HG03159 (cell line): ENCODE results near the gene FAM131C.
"Not testable (repeated sequence)": the region's sequence is repeated elsewhere in the genome, so short reads cannot be mapped to it uniquely, and the experiment has no call there.

Source experiments
- ATAC-seq: cut with Tn5 transposase; IDR thresholded peaks from one replicate; pipeline ENCODE4 v1.9.1; 2021; ENCODE audit warnings: mild to moderate bottlenecking, moderate library complexity; ENCODE audit not compliant: unreplicated experiment

Gene FAM131C

DNA sequence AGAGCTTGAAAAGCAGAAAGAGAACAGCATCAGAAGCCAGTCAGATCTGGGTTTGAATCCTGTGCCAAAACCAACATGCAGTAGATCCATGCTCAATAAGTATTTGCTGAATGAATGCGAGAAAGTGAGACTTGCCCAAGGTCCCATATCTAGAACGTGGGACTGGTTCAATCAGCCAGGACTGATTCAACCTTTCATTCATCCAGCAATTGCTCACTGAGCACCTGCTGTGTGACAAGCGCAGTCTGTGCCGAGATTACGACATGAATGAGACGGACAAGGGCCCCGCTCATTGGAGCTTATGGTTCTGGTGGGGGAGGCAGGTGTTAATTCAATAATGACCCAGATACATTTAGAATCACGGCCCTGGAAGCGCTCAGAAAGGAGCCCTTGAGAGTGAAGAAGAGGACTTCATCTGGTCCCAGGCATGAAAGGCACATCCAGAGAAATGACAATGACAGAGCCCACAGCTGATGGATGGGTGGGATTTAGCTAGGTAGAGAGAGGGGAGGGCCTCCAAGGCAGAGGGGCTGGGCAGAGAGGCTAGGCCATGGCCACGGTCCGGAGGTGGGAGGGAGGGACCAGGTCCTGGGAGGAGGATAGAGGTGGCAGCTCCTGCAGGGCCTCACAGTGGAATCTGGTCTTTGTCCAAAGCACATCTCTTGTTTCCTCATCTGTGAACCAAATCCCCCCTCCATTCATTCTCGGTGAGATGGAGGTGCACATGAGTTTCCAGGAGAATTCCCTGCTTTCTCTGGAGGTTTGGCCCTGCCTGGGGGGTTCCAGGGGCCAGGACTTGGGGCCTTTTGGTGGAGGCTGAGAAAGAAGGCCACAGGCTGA is 4.2 kb upstream of the FAM131C start:
- no peak for ATAC-seq

DNA sequence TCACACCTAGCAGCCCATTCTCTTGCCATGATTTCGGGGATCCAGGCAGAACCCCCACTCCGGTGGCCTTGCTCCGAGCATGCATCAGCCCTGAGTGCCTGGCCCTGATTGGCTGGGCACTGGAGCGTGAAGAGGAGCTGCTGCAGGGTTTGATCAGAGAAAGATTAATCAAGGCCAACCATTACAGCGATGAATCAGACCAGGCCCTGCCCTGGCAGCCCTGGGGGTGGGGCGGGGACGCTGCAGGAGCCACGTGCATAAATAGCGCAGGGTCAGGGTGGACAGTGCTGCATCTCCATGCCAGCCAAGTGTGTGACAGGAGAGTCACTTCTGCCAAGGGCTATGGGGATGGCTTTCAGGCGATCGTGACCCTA is 3.4 kb upstream of the FAM131C start:
- no peak for ATAC-seq

DNA sequence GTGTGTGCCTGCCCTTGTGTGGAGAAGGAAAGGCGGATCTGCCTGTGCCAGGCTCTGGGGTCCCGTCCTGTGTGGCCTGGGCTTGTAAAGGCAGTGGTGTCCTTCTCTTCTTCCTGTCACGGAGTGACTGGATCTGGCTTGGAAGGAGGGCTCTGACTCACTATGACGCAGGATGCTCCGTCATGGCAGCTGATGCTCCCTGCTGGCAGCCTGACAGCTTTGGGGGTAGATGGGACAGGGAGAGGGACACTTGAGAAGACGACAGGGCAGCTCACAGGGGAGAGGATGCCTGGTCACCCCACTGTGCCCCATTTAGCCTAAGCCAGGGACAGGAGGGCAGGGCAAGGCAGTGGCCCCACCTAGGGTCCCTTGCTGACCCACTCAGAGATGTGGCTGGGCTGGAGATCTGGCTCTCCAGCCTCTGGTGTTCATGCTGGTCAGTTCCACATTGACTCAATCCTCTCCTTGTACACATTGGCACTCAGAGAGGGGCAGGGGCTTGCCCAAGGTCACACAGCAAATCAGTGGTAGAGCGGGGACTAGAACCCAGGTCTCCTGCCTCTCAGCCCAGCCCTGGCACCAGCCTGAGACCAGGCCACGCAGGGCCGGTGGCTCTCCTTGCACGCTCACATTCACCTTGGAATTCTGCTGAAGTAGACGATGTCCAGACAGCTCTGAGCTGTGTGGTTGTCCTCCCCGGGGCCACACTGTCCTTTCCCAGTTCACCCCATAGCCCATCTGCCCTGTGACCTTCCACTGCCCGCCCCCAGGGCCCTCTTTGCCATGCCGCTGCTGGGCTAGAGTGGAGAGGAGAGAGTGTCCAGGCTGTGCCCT is 2.8 kb upstream of the FAM131C start:
- ATAC-seq: no peak

DNA sequence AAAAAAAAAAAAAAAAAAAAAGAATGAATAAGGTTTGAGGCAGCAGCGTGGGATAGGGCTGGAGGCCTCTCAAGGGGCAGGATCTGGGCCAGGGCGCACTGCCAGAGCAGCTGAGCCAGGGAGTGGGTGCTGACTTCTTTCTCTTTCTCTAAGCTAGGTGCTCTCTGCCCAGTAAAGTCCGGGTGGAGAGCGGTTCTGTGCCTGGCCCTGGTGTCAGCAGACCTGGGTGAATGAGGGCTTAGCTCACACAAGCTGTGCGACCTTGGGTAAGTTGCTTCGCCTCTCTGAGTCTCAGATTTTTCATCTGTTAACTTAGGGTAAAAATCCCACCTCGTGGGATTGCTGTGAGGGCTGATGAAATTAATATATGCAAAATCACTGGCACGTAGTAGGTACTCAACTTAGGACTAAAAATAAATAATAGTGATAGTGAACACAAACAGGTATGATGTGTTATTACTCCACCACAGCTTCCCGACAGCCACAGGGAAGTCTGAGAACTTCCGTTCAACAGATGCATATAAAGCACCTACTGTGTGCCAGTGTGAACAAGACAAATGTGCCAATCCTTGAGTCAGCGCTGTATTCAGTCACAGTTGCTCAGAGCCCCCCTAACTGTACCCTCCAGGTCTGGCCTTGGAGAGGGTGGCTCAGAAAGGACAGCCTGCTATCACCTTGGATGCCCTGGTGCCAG is 2.0 kb upstream of the FAM131C start:
- no peak for ATAC-seq

DNA sequence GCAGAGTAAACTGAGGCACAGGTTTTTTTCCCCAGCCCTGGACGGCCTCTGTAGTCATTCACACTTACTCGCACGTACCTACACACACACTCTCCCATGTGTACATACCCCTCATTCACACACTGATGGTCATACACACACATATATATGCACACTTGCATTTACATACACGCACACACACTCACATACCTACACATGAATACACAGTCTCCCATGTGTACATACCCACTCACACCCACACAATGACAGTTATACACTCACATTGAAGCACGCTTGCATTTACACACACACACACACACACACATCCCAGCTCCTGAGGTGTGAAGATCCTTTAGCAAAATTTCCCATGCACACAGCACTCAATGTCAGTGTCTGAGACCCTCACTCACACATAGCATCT is 766 bp upstream of the FAM131C start:
- ATAC-seq: no peak

DNA sequence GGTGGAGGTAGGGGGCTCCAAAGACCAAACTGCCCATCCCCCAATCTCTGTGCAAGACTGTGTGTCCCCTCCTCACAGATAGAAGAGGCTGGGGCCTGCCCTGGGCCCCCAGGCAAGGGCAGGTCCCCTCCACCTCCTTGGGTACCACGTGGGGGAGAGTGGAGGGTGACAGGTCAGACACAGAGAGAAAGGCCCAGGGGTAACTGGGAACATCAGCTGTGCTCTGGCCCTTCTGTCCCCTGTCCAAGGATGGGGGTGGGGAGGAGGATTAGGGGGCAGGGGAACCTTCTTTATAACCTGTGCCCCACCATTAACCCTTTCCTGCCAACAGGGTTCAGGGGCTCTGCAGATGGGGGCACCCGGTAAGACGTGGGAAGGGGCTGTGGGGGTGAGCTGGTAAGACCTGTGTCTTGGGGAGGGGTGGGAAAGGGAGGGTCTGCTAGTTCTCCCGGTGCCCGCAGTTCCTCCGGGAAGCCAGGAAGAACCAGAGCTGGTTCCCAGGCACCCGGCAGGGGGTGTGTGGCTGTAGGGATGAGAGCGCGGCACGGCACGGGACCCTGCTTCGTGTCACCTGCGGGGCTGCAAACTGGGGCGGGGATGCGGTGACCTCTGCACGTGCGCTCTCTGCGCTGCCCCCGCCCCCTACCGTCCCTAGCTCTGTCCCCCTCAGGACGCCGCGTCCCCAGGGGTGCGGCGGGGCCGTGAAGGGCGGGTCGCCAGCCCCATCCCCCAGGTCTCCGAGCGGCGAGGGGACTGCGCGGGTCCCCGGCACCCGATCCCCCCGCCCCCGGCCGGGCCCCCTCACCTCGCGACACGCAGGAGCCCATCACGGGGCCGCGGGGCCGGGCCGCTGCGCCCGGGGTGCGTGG is 601 bp downstream of the FAM131C start:
- no peak for ATAC-seq

DNA sequence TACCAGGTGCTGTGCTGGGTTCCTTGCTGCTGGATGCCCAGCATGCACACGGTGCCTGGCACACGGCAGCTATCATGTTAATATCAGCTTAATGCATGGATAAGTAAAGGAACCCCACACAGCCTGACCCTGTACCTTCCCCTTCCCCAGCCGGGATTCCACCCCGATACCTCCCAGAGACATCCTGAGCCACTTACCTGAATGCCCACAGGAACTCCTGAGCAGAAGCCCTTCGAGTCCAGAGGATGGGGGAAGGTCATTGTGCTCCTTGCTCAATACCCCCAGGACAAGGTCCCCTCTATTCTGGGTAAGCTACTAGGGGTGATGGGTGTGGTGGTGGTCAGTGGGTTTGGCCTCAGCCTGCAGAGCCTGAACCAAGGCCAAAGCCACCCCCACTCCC is 1.4 kb downstream of the FAM131C start:
- ATAC-seq: no peak

DNA sequence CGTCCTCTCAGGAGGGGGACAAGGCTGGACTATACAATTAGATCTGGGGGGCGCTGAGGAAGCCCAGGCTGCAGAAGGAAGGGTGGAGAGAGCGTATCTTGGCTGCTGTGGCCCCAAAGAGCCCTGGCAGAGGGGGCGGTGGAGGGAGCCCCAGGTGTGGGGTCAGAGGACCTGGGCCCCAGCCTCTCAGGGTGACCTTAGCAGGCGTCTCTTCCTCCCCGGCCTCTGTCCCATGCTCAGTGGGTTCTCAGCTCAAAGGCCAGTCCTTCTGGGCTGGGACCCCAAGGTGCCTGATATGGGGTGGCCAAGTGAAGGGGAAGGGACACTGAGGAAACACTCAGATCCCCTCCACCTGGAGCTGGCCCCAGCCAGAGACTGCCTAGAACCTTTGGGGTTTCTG is 1.8 kb downstream of the FAM131C start:
- no peak for ATAC-seq

DNA sequence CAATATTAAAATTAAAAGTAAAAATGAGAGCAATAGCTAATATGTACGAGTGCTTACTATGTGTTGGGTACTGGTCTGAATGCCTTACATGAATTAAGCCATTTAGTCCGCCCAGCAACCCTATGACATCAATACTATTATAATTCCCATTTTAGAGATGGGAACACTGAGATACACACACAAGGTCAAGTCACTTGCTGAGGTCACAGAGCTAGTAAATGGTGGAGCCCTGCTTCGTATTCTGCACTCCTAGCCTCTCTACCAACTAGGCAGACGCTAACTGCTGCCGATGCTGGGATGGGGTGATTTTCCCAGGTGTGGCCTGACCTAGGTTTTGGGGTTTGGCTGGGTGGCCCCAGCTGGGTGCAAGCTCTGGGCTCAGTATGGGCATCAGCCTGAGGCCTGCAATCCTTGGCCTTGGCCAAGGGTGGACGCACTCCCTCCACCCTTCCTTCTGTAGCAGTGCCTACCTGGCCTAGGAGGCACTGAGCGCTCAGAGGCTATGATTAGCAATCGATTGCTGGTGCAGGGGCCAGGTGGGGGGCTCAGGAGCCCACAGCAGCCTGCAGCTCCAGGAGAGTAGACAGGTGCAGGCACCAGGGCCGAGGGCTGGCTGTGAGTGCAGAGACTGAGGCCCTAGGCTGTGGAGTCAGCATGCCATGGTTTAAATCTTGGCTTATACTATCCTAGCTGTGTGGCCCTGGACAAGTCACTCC is 2.7 kb downstream of the FAM131C start:
- ATAC-seq: no peak

DNA sequence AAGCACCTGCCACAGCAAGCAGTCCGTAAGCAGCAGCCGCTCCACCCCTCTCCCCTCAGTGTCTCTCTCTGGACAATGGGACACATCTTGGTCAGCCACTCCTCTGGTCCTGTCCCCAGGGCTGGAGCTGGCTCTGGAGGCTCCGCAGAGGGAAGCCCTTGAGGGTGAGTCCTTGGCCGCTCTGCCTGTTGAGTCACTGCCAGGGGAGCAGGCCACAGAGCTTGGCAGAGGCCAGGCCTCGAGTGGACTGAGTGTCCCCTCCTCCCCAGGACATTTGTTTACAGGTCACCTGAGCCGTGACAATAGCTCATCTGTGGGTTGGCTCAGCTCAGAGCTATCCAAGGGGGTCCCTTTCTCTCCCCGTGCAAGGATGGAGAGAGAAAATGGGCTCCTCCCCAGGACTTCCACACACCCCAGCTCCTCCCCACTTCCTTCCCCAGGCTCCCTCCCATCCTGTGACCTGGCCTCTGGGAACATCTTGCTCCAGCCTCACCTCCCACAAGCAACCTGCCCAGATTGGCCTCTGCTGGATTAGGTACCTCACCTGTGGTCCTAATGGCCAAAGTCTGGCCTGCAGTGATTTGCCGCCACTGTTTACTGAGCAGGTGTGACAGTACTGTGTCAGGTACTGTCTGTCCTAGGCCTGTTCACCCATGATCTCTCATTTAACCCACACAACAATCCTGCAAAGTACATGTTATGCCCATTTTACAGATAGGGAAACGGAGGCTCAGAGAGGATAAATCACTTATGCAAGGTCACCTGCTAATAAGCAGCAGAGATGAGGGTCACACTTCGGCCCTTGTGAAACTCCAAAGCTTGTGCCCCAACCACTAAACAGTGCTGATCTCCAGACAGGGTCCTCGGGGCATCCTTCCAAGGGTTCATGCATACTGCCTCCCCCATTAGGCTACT is 4.8 kb downstream of the FAM131C start:
- no peak for ATAC-seq

DNA sequence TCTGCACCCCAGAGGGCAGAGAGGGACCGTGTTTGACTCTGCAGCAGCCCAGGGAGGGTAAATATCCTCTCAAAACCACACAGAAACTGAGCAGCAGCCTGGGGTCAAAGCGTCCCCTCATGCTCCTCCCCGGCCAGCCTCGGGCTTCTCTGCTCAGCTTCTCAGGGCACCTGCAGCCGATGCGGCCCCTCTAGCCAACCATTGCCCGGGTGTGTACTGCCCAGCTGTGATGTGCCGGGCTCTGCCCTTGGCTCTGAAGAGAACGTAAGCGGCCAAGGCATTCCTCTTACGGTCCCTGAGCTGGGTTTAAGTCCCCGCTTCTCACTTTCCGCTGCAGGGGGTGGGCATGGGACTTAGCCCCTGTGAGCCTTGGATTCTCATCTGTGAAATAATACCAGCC is 5.5 kb downstream of the FAM131C start:
- no peak for ATAC-seq

DNA sequence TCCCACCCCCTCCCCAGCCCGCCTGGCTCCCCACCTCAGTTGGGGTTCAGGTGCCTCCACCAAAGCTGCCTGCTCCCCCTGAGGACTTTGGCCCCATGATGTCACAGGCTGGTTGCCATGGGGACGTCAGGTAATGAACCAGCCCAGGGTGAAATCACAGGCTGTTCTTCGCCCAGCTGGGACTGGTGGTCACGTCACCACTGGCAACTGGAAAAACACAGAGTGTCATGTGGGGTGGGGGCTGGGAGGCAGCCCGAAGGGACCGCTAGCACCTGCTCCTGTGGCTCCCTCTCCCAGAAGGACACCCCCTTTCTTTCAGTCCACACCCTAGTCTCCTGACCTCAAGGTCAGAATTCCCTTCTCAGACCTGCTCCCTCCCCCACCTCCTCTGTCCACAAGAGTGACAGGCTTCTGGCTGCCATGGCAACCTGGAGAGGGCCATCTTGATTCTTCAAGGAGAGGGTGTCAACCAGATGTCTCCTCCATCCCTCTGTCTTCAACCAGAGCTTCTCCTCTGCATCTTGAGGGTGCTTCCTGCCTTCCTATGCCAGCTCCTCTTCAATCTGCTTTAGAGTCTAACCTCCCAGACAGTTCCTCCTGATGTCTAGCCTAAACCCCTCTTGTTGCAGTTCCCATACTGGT is 6.2 kb downstream of the FAM131C start:
- no peak for ATAC-seq

DNA sequence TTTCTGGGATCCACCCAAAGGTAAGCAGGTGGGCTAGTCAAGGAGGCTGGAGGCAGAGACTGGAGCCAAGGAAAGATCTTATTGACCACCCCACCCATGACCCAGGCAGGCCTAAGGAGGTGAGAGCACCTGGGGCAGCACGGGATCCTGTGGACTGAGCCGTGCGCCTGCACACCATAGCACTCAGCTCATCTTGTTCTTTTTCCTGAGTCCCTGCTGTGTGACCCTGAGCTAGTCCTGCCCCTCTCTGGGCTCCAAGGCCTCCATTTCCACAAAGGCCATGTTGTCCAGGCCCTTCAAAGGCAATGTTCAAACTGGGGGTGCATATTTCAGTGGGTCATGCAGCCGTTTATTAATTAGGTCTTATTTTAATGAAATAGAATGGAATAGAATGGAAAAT is 7.2 kb downstream of the FAM131C start:
- no peak for ATAC-seq

DNA sequence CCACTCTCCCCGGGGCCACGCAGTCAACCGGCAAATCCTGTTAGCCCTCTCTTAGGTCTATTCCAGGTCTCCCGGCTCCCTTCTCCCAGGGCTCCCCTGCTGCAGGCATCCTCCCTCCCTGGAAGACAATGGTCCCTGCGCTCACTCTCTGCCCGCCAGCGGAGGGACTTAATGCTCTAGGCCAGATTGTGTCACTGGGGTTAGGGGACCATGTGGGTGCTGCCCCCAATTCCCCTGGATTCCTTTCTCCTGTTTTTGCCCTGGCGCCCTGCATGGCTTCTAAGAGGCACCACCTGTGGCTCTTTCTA is 8.2 kb downstream of the FAM131C start:
- ATAC-seq: no peak

DNA sequence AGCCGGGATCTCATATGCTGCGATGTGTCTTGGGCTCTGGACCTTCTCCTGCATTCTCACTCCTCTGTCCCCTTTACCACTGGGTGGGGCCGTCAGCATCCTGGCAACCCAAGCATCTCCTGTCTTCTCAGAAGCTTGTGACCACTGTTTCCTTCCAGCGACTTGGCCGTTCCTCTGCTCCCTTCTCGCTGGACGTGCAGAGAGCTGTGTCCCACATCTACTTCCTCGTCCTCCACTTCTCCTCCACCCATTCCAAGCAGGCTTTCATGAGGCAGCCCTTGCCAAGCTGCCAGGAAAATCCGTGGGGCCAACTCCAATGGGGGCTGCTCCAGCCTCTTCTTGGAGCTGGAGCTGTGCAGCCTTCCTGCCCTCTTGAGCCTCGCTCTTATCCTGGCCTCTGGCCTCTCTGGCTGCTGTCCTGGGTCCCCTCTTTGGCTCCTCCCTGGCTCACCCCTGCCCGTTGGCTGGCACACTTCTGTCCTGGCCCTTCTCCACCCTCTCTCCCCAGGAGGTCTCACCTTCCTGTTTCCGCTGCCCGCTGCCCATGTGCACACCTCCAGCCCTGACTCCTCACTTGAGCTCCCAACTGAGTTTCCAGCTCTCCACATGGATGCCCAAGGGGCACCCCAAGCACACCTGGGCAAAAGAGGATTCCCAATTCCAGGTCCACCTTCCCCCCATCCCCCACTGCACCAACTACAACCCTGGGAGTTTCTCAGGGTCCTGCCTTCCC is 8.7 kb downstream of the FAM131C start:
- ATAC-seq: no peak

DNA sequence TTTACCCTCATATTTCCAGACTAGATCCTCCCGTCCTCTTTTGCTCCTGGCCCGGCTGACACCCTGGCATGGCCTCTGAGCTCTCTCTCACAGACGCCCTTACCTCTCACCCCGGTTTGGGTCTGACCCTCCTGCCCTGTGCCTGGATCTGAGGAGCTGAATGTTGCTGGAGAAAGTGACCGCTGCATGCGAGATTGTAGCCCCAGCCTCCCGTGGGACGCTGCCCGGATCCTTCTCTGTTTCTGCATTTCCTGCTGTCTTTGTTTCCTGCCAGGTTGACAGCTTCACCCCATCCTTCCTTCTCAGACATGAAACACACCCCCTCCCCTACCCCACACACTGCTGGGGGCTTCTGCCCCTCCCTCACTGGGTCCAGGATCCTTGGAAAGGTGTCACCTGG is 9.5 kb downstream of the FAM131C start:
- no peak for ATAC-seq

DNA sequence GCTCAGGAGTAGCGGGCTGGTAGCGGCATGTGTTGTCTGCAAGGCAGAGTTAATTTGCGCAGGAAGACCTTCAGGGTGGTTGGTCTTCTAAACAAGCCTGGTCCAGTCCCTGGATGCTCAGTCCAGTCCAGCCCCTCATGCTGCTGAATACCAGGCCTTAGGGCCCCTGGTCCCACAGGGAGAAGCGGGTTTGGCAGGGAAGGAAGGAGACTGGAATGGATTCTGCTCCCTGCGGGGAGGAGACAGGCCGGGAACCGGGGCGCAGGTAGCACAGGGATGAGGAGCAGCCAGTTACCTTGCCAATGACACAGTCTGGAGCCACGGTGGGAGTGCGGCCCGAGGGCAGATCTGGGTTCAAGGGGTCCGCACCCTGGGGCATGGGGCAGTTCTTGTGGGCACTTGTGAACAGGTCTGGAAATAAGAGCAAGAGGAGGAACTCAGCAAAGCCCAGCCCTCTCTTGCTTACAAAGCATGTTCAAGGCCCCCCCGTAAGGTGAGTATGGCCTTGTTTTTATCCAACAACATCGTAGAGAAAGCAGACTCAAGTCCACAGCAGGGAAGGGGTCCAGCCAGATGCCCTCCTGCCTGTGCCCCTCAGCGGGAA is 10.1 kb downstream of the FAM131C start:
- ATAC-seq: no peak

DNA sequence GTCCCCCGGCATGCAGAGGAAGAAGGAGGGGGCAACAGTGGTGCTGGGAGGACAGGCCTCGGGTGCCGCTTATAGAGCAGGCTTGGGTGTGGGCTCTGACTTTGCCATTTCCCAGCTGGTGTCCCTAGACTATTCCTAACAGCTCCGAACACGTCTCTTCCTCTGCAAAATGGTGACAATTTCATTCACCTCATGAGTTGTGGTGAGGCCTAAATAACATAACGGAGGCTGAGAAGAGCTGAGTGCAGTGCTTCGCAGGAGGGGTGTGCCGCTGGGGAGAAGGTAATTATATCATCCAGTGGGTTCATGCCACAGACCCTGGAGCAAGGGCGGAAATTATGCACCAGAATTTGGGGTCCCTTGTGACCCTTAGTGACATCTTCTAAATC is 10.8 kb downstream of the FAM131C start:
- ATAC-seq: not testable (repeated sequence)
